Measurements from ENCODE around the gene ZNF879. TPM values are rescaled to one million over a fixed set of nuclear protein-coding genes. Genes with fewer than 3 reads are reported as not detected.

ZNF879 gene
- total and polyA plus RNA-seq, 9 of the 15 experiments (the other 6 are each of a cell fraction or from before 2014, with no cell fraction given), result 0.01 to 0.80 (median 0.33) TPM

GRCh38 chr5:178989311-178989710 lies 34.3 kb upstream of the ZNF879 start:
- no peaks in the 10 kb centered on the region for H3K9me1 ChIP-seq (ENCODE audit: control insufficient read depth, insufficient read depth, low read length)
- H3K4me3 ChIP-seq, result no peak overlapping the region
- in situ Hi-C loops (cut with MboI) (no loop called here), intact Hi-C loops (cut with micrococcal nuclease) (no loop called here)
- ATAC-seq (no peak), DNase-seq (ENCODE audit: extremely low read depth in 1 of 4, low spot score in 3 of 4) (no peak), FAIRE-seq (no peak)
- H3K4me1 ChIP-seq (replicated peaks in 1 of 2; ENCODE audit: control insufficient read depth in 2 of 2, insufficient read depth in 2 of 2, low read length in 2 of 2), result no peaks in the 10 kb centered on the region; a peak in 1 of 5 replicates
- no peak overlapping the region for H3K4me2 ChIP-seq (ENCODE audit: insufficient read depth, low read length)
- POLR2A ChIA-PET, result interaction anchor here (0.7 to 1.6 kb wide), 2 partner anchors 9 to 181 kb away, joined by 3 to 5 read pairs; no protein-coding TSS in a partner anchor
- H3K36me3 ChIP-seq (ENCODE audit: control insufficient read depth, insufficient read depth, low read length), result no peaks in the 10 kb centered on the region
- CTCF ChIA-PET (ENCODE audit: low intra/inter-chr PET ratio), result no interaction called here
- H2AFZ ChIP-seq (ENCODE audit: low read depth, low read length), result no peak overlapping the region
- WGBS (ENCODE audit: insufficient coverage, low coverage, missing lambda C conversion rate), result 0% methylated on average over 4 of the region's 7 CpGs
- H4K20me1 ChIP-seq (replicated peaks; ENCODE audit: control insufficient read depth, insufficient read depth, low read length), result no peaks in the 10 kb centered on the region
- H3K79me2 ChIP-seq (ENCODE audit: control insufficient read depth, insufficient read depth, low read length), result no peaks in the 10 kb centered on the region
- no peak for TF ChIP-seq SAFB2 (IDR thresholded peaks at IDR 0.05; ENCODE audit: borderline replicate concordance, low read depth, low read length, severe bottlenecking)
- TF ChIP-seq TAF1 (IDR thresholded peaks at IDR 0.05; ENCODE audit: control insufficient read depth, extremely low read depth, insufficient read depth, low read length, severe bottlenecking), result no peak
- no peak for TF ChIP-seq ZNF263 (CRISPR knock-in tag; IDR thresholded peaks at IDR 0.05; ENCODE audit: borderline replicate concordance)
- TF ChIP-seq ZNF217 (CRISPR knock-in tag; IDR thresholded peaks at IDR 0.05), result no peak
- no peak overlapping the region for H3K27ac ChIP-seq (ENCODE audit: extremely low read depth, low read depth, low read length)
- BruUV-seq (replicated peaks), result no TSS peak
- no peak overlapping the region for H3K9ac ChIP-seq (ENCODE audit: insufficient read depth in 1 of 2, low read depth in 2 of 2, low read length in 2 of 2)
- no peaks in the 10 kb centered on the region for H3K9me3 ChIP-seq (replicated peaks; ENCODE audit: control insufficient read depth, insufficient read depth, low read depth, low read length)
- peaks cover 0 to 42% of the 10 kb centered on the region in 2 experiments; a peak in 2 of 5 replicates for H3K27me3 ChIP-seq (ENCODE audit: control insufficient read depth in 2 of 2, insufficient read depth in 2 of 2, low read length in 2 of 2)

GRCh38 chr5:178990491-178990890 lies 33.1 kb upstream of the ZNF879 start:
- intact Hi-C loops (cut with micrococcal nuclease) (no loop called here), in situ Hi-C loops (cut with MboI) (no loop called here)
- Histone ChIP-seq H3K4me1 (replicated peaks in 1 of 2; ENCODE audit: control insufficient read depth in 2 of 2, insufficient read depth in 2 of 2, low read length in 2 of 2) (no peaks in the 10 kb centered on the region; a peak in 1 of 5 replicates), H3K79me2 (ENCODE audit: control insufficient read depth, insufficient read depth, low read length) (no peaks in the 10 kb centered on the region), H3K4me3 (no peak overlapping the region), H2AFZ (ENCODE audit: low read depth, low read length) (no peak overlapping the region), H3K27me3 (ENCODE audit: control insufficient read depth in 2 of 2, insufficient read depth in 2 of 2, low read length in 2 of 2) (peaks cover 0 to 44% of the 10 kb centered on the region in 2 experiments; a peak in 2 of 5 replicates), H4K20me1 (replicated peaks; ENCODE audit: control insufficient read depth, insufficient read depth, low read length) (no peaks in the 10 kb centered on the region), H3K27ac (ENCODE audit: extremely low read depth, low read depth, low read length) (no peak overlapping the region), H3K4me2 (ENCODE audit: insufficient read depth, low read length) (no peak overlapping the region), H3K9ac (ENCODE audit: insufficient read depth in 1 of 2, low read depth in 2 of 2, low read length in 2 of 2) (no peak overlapping the region), H3K9me3 (replicated peaks; ENCODE audit: control insufficient read depth, insufficient read depth, low read depth, low read length) (no peaks in the 10 kb centered on the region), H3K9me1 (ENCODE audit: control insufficient read depth, insufficient read depth, low read length) (no peaks in the 10 kb centered on the region), H3K36me3 (ENCODE audit: control insufficient read depth, insufficient read depth, low read length) (no peaks in the 10 kb centered on the region)
- ChIA-PET POLR2A (no interaction called here), CTCF (ENCODE audit: low intra/inter-chr PET ratio) (no interaction called here)
- no peak for FAIRE-seq
- 0% methylated on average over 7 of the region's 12 CpGs for WGBS (ENCODE audit: insufficient coverage, low coverage, missing lambda C conversion rate)
- no peak for ATAC-seq
- no peak for DNase-seq (ENCODE audit: extremely low read depth in 1 of 4, low spot score in 3 of 4)
- BruUV-seq (replicated peaks), result no TSS peak
- TF ChIP-seq CBFB (CRISPR knock-in tag; IDR thresholded peaks at IDR 0.05) (no peak), KDM5B (IDR thresholded peaks at IDR 0.05; ENCODE audit: insufficient replicate concordance, low read depth, low read length) (no peak), RAD51 (IDR thresholded peaks at IDR 0.05; ENCODE audit: borderline replicate concordance, low read depth) (no peak), GMEB1 (CRISPR knock-in tag; IDR thresholded peaks at IDR 0.05) (no peak), ZNF232 (CRISPR knock-in tag; IDR thresholded peaks at IDR 0.05) (no peak), PCBP2 (IDR thresholded peaks at IDR 0.05; ENCODE audit: low read depth, low read length, poor library complexity, severe bottlenecking) (no peak), IRF9 (tag; IDR thresholded peaks at IDR 0.05) (no peak)

Measured in K562 (cell line).